Left cardiac atrium (tissue), 4 donors: ENCODE results near the gene SLCO2A1. TPM values are rescaled to one million over a fixed set of nuclear protein-coding genes. Genes with fewer than 3 reads are reported as not detected.

Source experiments
- ATAC-seq, 2 donors: fragments of 200-7000 bp; cut with Tn5 transposase; one replicate each; pipeline ENCODE4 v1.9.1; 2020; ENCODE audit warnings: mild to moderate bottlenecking in 2 of 2, moderate library complexity in 2 of 2
- DNase-seq: peaks from one replicate; pipeline ENCODE4 v3.0.0-alpha.2; 2020
- intact Hi-C, 2 donors: fragments of 100-400 bp; cut with DNase I; formaldehyde crosslinking; loops; one replicate each; pipeline versions ENCODE4 v1.14.1 to v1.15.1; 2022 to 2023
- total RNA-seq, 2 donors: library from RNA; stranded (reverse); fragmentation: NEBNext Ultra II Directional; extraction: Animal tissue kit (Norgen Biotek cat#: 25700); gene quantifications; one replicate each; pipeline ENCODE4 v1.2.1, GENCODE V29; 2021
- donor health status: DM: no; HTN: yes; CAD: no.
- donor health status: DM: no; HTN: yes; CAD: no; lungs with severe emphysema.
- donor health status: DM: yes; HTN: yes; CAD: no.
- donor health status: Dilated cardiomyopathy.

The SLCO2A1 gene
- total RNA-seq, 2 donors from 2014 or later: 15.4 to 67.6 TPM

- no peak for DNase-seq
- intact Hi-C loops: no loop called here
- no peak for ATAC-seq
Observed at GRCh38 chr3:133886031-133886722, 143.5 kb downstream of the SLCO2A1 start.

- no peak for ATAC-seq
- no peak for DNase-seq
- intact Hi-C loops: no loop called here
Observed at GRCh38 chr3:133884887-133885711, 144.6 kb downstream of the SLCO2A1 start.

- intact Hi-C loops: no loop called here
- ATAC-seq (no peak), DNase-seq (no peak)
Observed at GRCh38 chr3:133884054-133884886, 145.5 kb downstream of the SLCO2A1 start.

- DNase-seq: no peak
- peak; percentile 13 to 33 for ATAC-seq
- intact Hi-C loops: no loop called here
Observed at GRCh38 chr3:133883641-133884040, 146.1 kb downstream of the SLCO2A1 start.

- DNase-seq (no peak), ATAC-seq (peak in 1 of 2 donors; percentile 25)
- intact Hi-C loops: no loop called here
Observed at GRCh38 chr3:133882986-133883586, 146.6 kb downstream of the SLCO2A1 start.

- intact Hi-C loops: no loop called here
- DNase-seq (no peak), ATAC-seq (no peak)
Observed at GRCh38 chr3:133881939-133882825, 147.5 kb downstream of the SLCO2A1 start.

GRCh38 chr3:133881492-133881891 lies 148.2 kb downstream of the SLCO2A1 start:
- no peak for ATAC-seq
- DNase-seq: no peak
- intact Hi-C loops: no loop called here

GRCh38 chr3:133880886-133881455 lies 148.8 kb downstream of the SLCO2A1 start:
- DNase-seq (no peak), ATAC-seq (no peak)
- intact Hi-C loops: no loop called here

- intact Hi-C loops: no loop called here
- DNase-seq (no peak), ATAC-seq (no peak)
Observed at GRCh38 chr3:133880287-133880686, 149.4 kb downstream of the SLCO2A1 start.

- DNase-seq (no peak), ATAC-seq (no peak)
- intact Hi-C loops: no loop called here
Observed at GRCh38 chr3:133878518-133878917, 151.2 kb downstream of the SLCO2A1 start.

Other genes with a start within 250 kb of the SLCO2A1 start
- 10 to 100 TPM; 36.8 to 51.8 TPM for gene SRPRB, start 224.1 kb downstream of the SLCO2A1 start, total RNA-seq
- gene RAB6B, start 134.0 kb downstream of the SLCO2A1 start, total RNA-seq: 10 to 100 TPM; 41.4 to 41.6 TPM
- 10 to 100 TPM; 40.5 to 46.2 TPM for gene RYK, start 220.9 kb upstream of the SLCO2A1 start, total RNA-seq